Body of pancreas (tissue), 4 donors: Measurements from ENCODE around the gene ASCC1.

Experiments used
- POLR2A ChIP-seq, 3 donors: fragments of 450-650 bp; IDR thresholded peaks; one replicate each; pipeline ENCODE4 v1.6.1; 2016; ENCODE audit warnings: antibody characterized with exemption in 3 of 3, mild to moderate bottlenecking in 2 of 3
- TF ChIP-seq, protein P1 (sequence below), 7 experiments: fragments of 450-650 bp in 4 of 7; fragments of 200-600 bp in 3 of 7; sonication (generic) in 3 of 7; IDR thresholded peaks; one replicate each; pipeline ENCODE4 v1.5.1; 2016 to 2019; ENCODE audit warnings: antibody characterized with exemption in 7 of 7

DNA sequence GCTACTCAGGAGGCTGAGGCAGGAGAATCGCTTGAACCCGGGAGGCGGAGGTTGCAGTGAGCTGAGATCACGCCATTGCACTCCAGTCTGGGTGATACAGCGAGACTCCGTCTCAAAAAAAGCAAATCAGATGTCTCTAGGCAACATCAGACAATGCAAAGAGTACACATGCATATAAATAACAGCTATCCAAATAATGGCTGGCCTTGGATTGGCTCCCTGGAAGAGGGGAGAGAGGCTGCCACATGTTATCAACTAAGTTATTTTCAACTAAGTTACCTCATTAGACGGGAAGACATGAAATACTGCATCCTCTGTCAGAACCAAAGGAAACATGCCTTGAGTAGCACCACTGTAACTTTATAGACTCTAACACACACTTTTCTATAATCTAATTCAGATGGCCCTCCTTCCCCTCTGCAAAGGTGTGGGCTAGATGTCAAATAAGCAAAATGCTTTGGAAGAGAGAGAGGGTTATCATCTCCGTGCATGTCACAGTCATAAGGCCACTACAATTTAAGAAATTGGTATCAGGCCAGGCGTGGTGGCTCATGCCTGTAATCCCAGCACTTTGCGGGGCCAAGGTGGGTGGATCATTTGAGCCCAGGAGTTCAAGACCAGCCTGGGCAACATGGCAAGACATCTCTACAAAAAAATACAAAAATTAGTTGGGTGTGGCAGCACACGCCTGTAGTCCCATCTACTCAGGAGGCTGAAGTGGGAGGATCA, 105.2 kb downstream of the ASCC1 start:
- TF ChIP-seq, protein P1, sequence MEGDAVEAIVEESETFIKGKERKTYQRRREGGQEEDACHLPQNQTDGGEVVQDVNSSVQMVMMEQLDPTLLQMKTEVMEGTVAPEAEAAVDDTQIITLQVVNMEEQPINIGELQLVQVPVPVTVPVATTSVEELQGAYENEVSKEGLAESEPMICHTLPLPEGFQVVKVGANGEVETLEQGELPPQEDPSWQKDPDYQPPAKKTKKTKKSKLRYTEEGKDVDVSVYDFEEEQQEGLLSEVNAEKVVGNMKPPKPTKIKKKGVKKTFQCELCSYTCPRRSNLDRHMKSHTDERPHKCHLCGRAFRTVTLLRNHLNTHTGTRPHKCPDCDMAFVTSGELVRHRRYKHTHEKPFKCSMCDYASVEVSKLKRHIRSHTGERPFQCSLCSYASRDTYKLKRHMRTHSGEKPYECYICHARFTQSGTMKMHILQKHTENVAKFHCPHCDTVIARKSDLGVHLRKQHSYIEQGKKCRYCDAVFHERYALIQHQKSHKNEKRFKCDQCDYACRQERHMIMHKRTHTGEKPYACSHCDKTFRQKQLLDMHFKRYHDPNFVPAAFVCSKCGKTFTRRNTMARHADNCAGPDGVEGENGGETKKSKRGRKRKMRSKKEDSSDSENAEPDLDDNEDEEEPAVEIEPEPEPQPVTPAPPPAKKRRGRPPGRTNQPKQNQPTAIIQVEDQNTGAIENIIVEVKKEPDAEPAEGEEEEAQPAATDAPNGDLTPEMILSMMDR (IDR thresholded peaks at IDR 0.05), result no peak
- no peak for TF ChIP-seq POLR2A (IDR thresholded peaks at IDR 0.05)
